ENCODE results near the gene AGAP1. TPM values are rescaled to one million over a fixed set of nuclear protein-coding genes. Genes with fewer than 3 reads are reported as not detected.

Gene AGAP1
- total RNA-seq, 2 experiments from 2014 or later: not detected

GRCh38 chr2:236131073-236131692 lies 637.3 kb downstream of the AGAP1 start:
- Histone ChIP-seq H3K4me3 (ENCODE audit: low read depth, low read length, poor library complexity, severe bottlenecking) (no peak overlapping the region), H3K4me2 (ENCODE audit: low read length) (no peak overlapping the region), H3K36me3 (ENCODE audit: insufficient read depth, low read length) (no peaks in the 10 kb centered on the region), H3K27ac (ENCODE audit: low read depth, low read length, poor library complexity, severe bottlenecking) (no peak overlapping the region), H3K9me2 (ENCODE audit: insufficient read depth, low read length) (no peaks in the 10 kb centered on the region), H2AFZ (ENCODE audit: low read length) (no peak overlapping the region), H3K79me2 (ENCODE audit: insufficient read depth, low read depth, low read length) (no peaks in the 10 kb centered on the region), H3K4me1 (ENCODE audit: insufficient read depth, low read length, poor library complexity, severe bottlenecking) (no peaks in the 10 kb centered on the region), H3K9me3 (ENCODE audit: low read length) (no peaks in the 10 kb centered on the region), H4K20me1 (ENCODE audit: insufficient read depth, low read length) (no peaks in the 10 kb centered on the region)
- POLR2A ChIA-PET: no interaction called here
- intact Hi-C loops (cut with micrococcal nuclease; ENCODE audit: unreplicated experiment): no loop called here
- CTCF ChIA-PET (ENCODE audit: unreplicated experiment): no interaction called here
- TF ChIP-seq EZH2phosphoT487 (IDR thresholded peaks at IDR 0.05; ENCODE audit: borderline replicate concordance, low read depth, low read length): no peak
- TF ChIP-seq, protein P1, sequence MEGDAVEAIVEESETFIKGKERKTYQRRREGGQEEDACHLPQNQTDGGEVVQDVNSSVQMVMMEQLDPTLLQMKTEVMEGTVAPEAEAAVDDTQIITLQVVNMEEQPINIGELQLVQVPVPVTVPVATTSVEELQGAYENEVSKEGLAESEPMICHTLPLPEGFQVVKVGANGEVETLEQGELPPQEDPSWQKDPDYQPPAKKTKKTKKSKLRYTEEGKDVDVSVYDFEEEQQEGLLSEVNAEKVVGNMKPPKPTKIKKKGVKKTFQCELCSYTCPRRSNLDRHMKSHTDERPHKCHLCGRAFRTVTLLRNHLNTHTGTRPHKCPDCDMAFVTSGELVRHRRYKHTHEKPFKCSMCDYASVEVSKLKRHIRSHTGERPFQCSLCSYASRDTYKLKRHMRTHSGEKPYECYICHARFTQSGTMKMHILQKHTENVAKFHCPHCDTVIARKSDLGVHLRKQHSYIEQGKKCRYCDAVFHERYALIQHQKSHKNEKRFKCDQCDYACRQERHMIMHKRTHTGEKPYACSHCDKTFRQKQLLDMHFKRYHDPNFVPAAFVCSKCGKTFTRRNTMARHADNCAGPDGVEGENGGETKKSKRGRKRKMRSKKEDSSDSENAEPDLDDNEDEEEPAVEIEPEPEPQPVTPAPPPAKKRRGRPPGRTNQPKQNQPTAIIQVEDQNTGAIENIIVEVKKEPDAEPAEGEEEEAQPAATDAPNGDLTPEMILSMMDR (conservative IDR thresholded peaks at IDR 0.05; ENCODE audit: low read length): no peak
- no peak for DNase-seq (ENCODE audit: low spot score)
- no TSS peak for BruUV-seq (replicated peaks)

- Histone ChIP-seq H3K9me2 (ENCODE audit: insufficient read depth, low read length) (no peaks in the 10 kb centered on the region), H3K9me3 (ENCODE audit: low read length) (no peaks in the 10 kb centered on the region), H3K4me3 (ENCODE audit: low read depth, low read length, poor library complexity, severe bottlenecking) (no peak overlapping the region), H3K4me2 (ENCODE audit: low read length) (no peak overlapping the region), H3K4me1 (ENCODE audit: insufficient read depth, low read length, poor library complexity, severe bottlenecking) (no peaks in the 10 kb centered on the region), H2AFZ (ENCODE audit: low read length) (no peak overlapping the region), H4K20me1 (ENCODE audit: insufficient read depth, low read length) (no peaks in the 10 kb centered on the region), H3K36me3 (ENCODE audit: insufficient read depth, low read length) (no peaks in the 10 kb centered on the region), H3K27ac (ENCODE audit: low read depth, low read length, poor library complexity, severe bottlenecking) (no peak overlapping the region), H3K79me2 (ENCODE audit: insufficient read depth, low read depth, low read length) (no peaks in the 10 kb centered on the region)
- no TSS peak for BruUV-seq (replicated peaks)
- DNase-seq (ENCODE audit: low spot score): no peak
- intact Hi-C loops (cut with micrococcal nuclease; ENCODE audit: unreplicated experiment): no loop called here
- ChIA-PET CTCF (ENCODE audit: unreplicated experiment) (no interaction called here), POLR2A (no interaction called here)
- no peak for TF ChIP-seq EZH2phosphoT487 (IDR thresholded peaks at IDR 0.05; ENCODE audit: borderline replicate concordance, low read depth, low read length)
- TF ChIP-seq, protein P1 (conservative IDR thresholded peaks at IDR 0.05; ENCODE audit: low read length): no peak
These were observed 639.7 kb downstream of the AGAP1 start for GRCh38 chr2:236133410-236134012.

DNA sequence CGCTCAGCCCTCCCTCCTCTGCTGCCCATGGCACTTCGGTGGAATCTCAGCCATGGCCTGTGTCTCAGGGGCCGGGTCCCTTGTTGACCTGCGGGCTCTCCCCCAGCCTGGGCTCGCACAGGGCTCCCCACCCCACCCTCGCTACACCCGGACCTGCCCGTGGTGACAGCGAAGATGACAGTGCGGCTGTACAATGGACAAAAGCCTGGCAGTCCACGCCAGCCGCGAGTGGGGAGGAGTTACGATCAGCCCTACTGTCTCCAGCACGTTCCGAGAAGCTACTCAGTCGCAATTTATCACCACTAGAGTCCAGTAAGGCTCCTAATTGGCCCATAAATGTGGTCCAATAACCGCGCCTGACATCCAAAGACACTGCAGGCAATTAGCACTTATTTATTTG lies 642.7 kb downstream of the AGAP1 start:
- Histone ChIP-seq H3K79me2 (ENCODE audit: insufficient read depth, low read depth, low read length) (no peaks in the 10 kb centered on the region), H4K20me1 (ENCODE audit: insufficient read depth, low read length) (no peaks in the 10 kb centered on the region), H3K4me1 (ENCODE audit: insufficient read depth, low read length, poor library complexity, severe bottlenecking) (no peaks in the 10 kb centered on the region), H3K27ac (ENCODE audit: low read depth, low read length, poor library complexity, severe bottlenecking) (no peak overlapping the region), H3K4me3 (ENCODE audit: low read depth, low read length, poor library complexity, severe bottlenecking) (no peak overlapping the region), H3K4me2 (ENCODE audit: low read length) (no peak overlapping the region), H3K9me2 (ENCODE audit: insufficient read depth, low read length) (no peaks in the 10 kb centered on the region), H2AFZ (ENCODE audit: low read length) (no peak overlapping the region), H3K9me3 (ENCODE audit: low read length) (no peaks in the 10 kb centered on the region), H3K36me3 (ENCODE audit: insufficient read depth, low read length) (no peaks in the 10 kb centered on the region)
- no peak for DNase-seq (ENCODE audit: low spot score)
- BruUV-seq (replicated peaks): no TSS peak
- POLR2A ChIA-PET: no interaction called here
- intact Hi-C loops (cut with micrococcal nuclease; ENCODE audit: unreplicated experiment): no loop called here
- TF ChIP-seq EZH2phosphoT487 (IDR thresholded peaks at IDR 0.05; ENCODE audit: borderline replicate concordance, low read depth, low read length): no peak
- TF ChIP-seq, protein P1 (conservative IDR thresholded peaks at IDR 0.05; ENCODE audit: low read length): no peak
- CTCF ChIA-PET (ENCODE audit: unreplicated experiment): interaction anchor here (0.6 kb wide), 1 partner anchor 26 kb away, joined by 5 read pairs; no protein-coding TSS in a partner anchor

All from OCI-LY7 (cell line).